ENCODE results near the gene RASA3.
"Not testable (repeated sequence)": the region's sequence is repeated elsewhere in the genome, so short reads cannot be mapped to it uniquely, and the experiment has no call there.

RASA3 gene

GRCh38 chr13:114020134-114020533 lies 112.3 kb downstream of the RASA3 start:
- DNase-seq (ENCODE audit: low spot score): not testable (repeated sequence)

GRCh38 chr13:114019367-114019766 lies 113.1 kb downstream of the RASA3 start:
- DNase-seq (ENCODE audit: low spot score): no peak

- no peak for DNase-seq (ENCODE audit: low spot score)
These were observed 113.9 kb downstream of the RASA3 start for GRCh38 chr13:114018461-114019055.

- no peak for DNase-seq (ENCODE audit: low spot score)
These were observed 114.5 kb downstream of the RASA3 start for GRCh38 chr13:114017966-114018365.

- no peak for DNase-seq (ENCODE audit: low spot score)
These were observed 115.3 kb downstream of the RASA3 start for GRCh38 chr13:114017028-114017630.

GRCh38 chr13:114016321-114017027 lies 115.9 kb downstream of the RASA3 start:
- DNase-seq (ENCODE audit: low spot score): no peak

GRCh38 chr13:114015969-114016295 lies 116.5 kb downstream of the RASA3 start:
- no peak for DNase-seq (ENCODE audit: low spot score)

GRCh38 chr13:114015111-114015968 lies 117.1 kb downstream of the RASA3 start:
- no peak for DNase-seq (ENCODE audit: low spot score)

GRCh38 chr13:114013952-114014629 lies 118.3 kb downstream of the RASA3 start:
- DNase-seq (ENCODE audit: low spot score): no peak

GRCh38 chr13:114013336-114013735 lies 119.1 kb downstream of the RASA3 start:
- no peak for DNase-seq (ENCODE audit: low spot score)

- DNase-seq (ENCODE audit: low spot score): no peak
These were observed 119.5 kb downstream of the RASA3 start for GRCh38 chr13:114012921-114013320.

- no peak for DNase-seq (ENCODE audit: low spot score)
These were observed 120.3 kb downstream of the RASA3 start for GRCh38 chr13:114012141-114012540.

GRCh38 chr13:114011226-114011625 lies 121.2 kb downstream of the RASA3 start:
- DNase-seq (ENCODE audit: low spot score): no peak

- DNase-seq (ENCODE audit: low spot score): no peak
These were observed 121.9 kb downstream of the RASA3 start for GRCh38 chr13:114010401-114011101.

- DNase-seq (ENCODE audit: low spot score): no peak
These were observed 122.6 kb downstream of the RASA3 start for GRCh38 chr13:114009590-114010400.

GRCh38 chr13:114008964-114009589 lies 123.3 kb downstream of the RASA3 start:
- DNase-seq (ENCODE audit: low spot score): no peak

- DNase-seq (ENCODE audit: low spot score): no peak
These were observed 124.9 kb downstream of the RASA3 start for GRCh38 chr13:114007566-114007965.

GRCh38 chr13:114005206-114005724 lies 127.2 kb downstream of the RASA3 start:
- DNase-seq (ENCODE audit: low spot score): no peak

GRCh38 chr13:114004420-114005205 lies 127.8 kb downstream of the RASA3 start:
- no peak for DNase-seq (ENCODE audit: low spot score)

Data from globus pallidus (tissue), 1 donor.